GM12864 (cell line): ENCODE data around the gene EPB41L1.

Source experiments
- DNase-seq: peaks from one replicate; pipeline ENCODE4 v3.0.0-alpha.2; 2011; ENCODE audit warnings: low read depth
- H3K4me3 ChIP-seq: 2 replicates; pipeline ENCODE4 v1.5.1; 2011; ENCODE audit warnings: mild to moderate bottlenecking, low read depth, low read length, control low read depth
- TF ChIP-seq, protein P1 (sequence below): IDR thresholded peaks from 2 replicates; pipeline ENCODE4 v1.5.1; 2011; ENCODE audit warnings: low read depth, mild to moderate bottlenecking, moderate library complexity, low read length, control low read depth, inconsistent platforms; ENCODE audit errors: missing control alignments

The EPB41L1 gene

DNA sequence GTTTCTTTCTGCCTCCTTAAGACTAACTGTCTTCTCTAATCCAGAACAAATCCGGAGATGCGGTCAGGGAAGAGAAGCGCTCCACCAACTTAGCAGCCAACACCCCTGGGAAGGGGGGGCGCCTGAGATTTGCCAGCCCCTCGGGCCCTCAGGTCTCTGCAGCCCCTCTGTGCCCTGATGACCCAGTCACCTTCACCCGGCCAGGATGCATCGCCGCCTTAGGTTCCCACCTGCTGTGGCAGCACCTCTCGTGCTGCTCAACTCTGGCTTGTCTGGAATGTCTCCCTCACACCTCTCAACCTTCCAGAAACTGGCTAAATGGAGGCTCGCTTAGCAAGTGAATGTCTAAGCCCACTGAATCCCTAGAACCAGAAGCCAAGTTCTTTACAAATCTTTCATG, 53.7 kb downstream of the EPB41L1 start:
- H3K4me3 ChIP-seq: no peak overlapping the region
- TF ChIP-seq, protein P1, sequence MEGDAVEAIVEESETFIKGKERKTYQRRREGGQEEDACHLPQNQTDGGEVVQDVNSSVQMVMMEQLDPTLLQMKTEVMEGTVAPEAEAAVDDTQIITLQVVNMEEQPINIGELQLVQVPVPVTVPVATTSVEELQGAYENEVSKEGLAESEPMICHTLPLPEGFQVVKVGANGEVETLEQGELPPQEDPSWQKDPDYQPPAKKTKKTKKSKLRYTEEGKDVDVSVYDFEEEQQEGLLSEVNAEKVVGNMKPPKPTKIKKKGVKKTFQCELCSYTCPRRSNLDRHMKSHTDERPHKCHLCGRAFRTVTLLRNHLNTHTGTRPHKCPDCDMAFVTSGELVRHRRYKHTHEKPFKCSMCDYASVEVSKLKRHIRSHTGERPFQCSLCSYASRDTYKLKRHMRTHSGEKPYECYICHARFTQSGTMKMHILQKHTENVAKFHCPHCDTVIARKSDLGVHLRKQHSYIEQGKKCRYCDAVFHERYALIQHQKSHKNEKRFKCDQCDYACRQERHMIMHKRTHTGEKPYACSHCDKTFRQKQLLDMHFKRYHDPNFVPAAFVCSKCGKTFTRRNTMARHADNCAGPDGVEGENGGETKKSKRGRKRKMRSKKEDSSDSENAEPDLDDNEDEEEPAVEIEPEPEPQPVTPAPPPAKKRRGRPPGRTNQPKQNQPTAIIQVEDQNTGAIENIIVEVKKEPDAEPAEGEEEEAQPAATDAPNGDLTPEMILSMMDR: no peak
- DNase-seq: no peak

DNA sequence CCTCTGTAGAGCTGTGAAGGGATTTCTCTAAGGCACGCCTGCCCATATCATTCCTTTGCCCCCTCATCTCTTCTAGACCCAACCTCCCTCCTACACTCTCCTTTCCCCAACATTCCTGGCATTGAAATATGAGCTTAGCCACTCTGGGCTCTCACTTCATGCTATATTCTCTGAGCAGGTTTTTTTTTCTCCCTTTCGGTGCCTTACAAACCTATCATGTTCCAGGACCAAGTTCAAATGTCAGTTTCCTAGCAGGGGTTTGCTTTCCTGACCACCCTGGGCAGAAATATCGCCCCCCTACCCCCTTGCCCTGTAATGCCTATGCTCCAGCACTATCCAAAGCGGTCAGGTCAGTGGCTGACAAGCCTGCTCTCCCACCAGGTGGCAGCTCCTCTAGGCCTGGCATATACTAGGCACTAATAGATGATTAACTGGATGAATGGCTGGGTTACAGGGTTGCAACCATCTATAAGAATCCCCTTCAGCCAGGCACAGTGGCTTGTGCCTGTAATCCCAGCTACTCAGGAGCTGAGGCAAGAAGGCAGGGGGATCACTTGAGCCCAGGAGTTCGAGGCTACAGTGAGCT, 56.0 kb downstream of the EPB41L1 start:
- H3K4me3 ChIP-seq: no peak overlapping the region
- no peak for DNase-seq
- TF ChIP-seq, protein P1: peak; percentile 4

DNA sequence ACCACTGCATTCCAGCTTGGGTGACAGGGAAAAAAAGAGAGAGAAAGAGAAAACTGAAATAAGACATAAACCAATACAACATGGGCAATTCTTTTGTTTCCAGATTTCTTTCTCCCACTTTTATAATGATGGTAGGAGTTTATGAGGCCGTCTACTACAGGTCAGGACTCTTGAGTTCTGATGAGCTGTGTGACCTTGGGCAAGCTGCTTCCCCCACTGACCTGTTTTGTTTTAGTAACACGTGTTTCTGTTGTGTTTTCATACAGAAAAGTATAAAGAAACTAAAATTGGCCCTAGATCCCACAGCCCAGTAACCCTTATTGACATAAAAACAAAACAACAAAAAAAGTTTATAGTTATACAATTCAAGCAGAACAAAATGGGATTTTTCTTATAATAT, 58.8 kb downstream of the EPB41L1 start:
- TF ChIP-seq, protein P1: no peak
- no peak overlapping the region for H3K4me3 ChIP-seq
- DNase-seq: no peak

- DNase-seq: no peak
- TF ChIP-seq, protein P1: peak; percentile 72
- no peak overlapping the region for H3K4me3 ChIP-seq
Measured at GRCh38 chr20:36214684-36215256, 60.2 kb downstream of the EPB41L1 start.

- H3K4me3 ChIP-seq: no peak overlapping the region
- no peak for DNase-seq
- TF ChIP-seq, protein P1: no peak
Measured at GRCh38 chr20:36215778-36216177, 61.2 kb downstream of the EPB41L1 start.

- H3K4me3 ChIP-seq: no peak overlapping the region
- TF ChIP-seq, protein P1: no peak
- DNase-seq: no peak
Measured at GRCh38 chr20:36216314-36217025, 61.9 kb downstream of the EPB41L1 start.
